ENCODE results near the gene RASL10B.

The RASL10B gene

DNA sequence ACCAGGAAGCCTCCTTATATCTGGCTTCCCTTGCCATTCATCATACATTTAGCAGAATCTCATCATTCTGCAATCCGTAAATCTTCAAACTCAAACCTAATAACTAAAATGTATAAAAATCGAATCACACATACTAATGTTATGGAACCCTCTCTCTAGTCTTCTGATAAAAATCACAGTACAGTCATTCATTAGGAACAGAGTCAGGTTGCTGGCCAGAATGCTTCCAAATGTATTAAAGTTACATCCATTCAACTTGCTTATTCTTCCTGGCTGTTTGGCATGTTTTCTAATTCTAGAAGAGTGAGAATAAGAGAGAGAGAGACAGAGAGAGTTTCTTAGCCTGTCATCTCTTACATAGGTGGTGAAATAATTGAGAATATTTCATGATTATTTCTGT lies 16.5 kb upstream of the RASL10B start:
- POLR2A ChIA-PET, result no interaction called here
- CTCF ChIA-PET, result no interaction called here
- no peak for DNase-seq (ENCODE audit: extremely low spot score)
- TF ChIP-seq, protein P1, sequence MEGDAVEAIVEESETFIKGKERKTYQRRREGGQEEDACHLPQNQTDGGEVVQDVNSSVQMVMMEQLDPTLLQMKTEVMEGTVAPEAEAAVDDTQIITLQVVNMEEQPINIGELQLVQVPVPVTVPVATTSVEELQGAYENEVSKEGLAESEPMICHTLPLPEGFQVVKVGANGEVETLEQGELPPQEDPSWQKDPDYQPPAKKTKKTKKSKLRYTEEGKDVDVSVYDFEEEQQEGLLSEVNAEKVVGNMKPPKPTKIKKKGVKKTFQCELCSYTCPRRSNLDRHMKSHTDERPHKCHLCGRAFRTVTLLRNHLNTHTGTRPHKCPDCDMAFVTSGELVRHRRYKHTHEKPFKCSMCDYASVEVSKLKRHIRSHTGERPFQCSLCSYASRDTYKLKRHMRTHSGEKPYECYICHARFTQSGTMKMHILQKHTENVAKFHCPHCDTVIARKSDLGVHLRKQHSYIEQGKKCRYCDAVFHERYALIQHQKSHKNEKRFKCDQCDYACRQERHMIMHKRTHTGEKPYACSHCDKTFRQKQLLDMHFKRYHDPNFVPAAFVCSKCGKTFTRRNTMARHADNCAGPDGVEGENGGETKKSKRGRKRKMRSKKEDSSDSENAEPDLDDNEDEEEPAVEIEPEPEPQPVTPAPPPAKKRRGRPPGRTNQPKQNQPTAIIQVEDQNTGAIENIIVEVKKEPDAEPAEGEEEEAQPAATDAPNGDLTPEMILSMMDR (IDR thresholded peaks at IDR 0.05; ENCODE audit: control extremely low read depth, extremely low read depth, low read depth, missing control alignments), result no peak

DNA sequence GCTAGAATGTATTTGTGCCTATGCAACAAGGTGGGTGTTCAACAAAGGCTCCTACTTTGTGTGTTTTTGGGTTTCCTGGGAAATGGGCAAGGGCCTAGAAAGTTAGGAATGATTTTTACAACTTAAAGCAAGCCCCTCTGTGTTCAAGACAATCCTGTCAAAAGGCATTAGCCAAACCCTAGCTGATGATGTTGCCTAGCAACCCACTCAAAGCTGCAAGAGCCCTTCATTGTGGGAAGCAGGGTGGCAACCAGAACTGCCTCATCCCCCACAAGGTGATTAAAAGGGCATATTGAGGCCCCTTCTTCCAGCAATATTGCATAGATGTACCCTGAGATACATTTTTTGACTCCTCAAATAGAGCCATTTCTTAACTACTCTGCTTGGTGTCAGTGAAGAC lies 16.0 kb upstream of the RASL10B start:
- ChIA-PET POLR2A (no interaction called here), CTCF (interaction anchor here (1.0 kb wide), 1 partner anchor 32 kb away, joined by 3 read pairs; no protein-coding TSS in a partner anchor)
- no peak for DNase-seq (ENCODE audit: extremely low spot score)
- TF ChIP-seq, protein P1 (IDR thresholded peaks at IDR 0.05; ENCODE audit: control extremely low read depth, extremely low read depth, low read depth, missing control alignments), result no peak

DNA sequence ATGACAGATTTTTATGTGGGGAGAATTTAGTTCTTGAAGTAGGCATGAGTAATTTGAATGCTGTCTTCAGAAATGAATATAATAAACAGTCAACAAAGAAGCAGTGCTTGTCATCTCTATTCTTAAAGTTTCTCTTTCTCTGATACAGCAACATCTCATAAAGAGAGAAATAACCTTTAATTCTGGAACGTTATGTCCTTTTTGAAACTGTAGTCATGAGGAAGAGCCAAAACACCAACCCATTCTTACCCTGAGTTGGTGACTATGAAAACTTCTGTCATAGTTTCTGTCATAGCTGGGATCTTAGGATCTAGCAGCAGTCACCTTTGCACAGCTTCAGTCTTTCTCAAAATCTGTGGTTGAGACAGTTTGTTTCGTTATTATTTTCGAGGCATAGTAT lies 15.3 kb upstream of the RASL10B start:
- TF ChIP-seq, protein P1 (IDR thresholded peaks at IDR 0.05; ENCODE audit: control extremely low read depth, extremely low read depth, low read depth, missing control alignments), result no peak
- DNase-seq (ENCODE audit: extremely low spot score), result no peak
- ChIA-PET POLR2A (no interaction called here), CTCF (interaction anchor here (1.0 to 1.6 kb wide), 2 partner anchors 11 to 31 kb away, joined by 3 to 4 read pairs; no protein-coding TSS in a partner anchor)

DNA sequence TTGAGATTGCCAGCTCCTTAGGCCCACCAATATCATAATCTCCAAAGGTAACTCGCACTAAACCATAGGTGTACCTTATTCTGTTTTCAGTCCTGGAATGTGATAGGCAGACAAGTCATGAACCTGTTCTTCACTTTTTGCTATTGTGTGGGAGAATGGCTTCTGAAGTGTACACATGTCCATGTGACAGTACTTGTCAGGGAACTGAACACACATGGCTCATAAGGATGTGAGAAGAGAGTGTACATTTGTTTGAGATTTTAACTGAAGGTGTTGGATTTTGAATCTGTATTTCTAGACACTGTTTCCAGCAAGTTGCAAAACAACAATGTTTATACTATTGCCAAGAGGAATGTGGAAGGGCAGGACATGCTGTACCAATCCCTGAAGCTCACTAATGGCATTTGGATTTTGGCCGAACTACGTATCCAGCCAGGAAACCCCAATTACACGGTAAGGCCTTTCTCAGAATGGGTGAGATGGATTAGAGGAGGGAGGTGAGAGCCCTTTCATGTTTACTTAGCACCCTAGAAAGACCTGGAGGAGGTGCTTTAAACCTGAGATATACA lies 14.5 kb upstream of the RASL10B start:
- TF ChIP-seq, protein P1 (IDR thresholded peaks at IDR 0.05; ENCODE audit: control extremely low read depth, extremely low read depth, low read depth, missing control alignments), result no peak
- CTCF ChIA-PET, result interaction anchor here (1.5 to 2.8 kb wide), 4 partner anchors 9 to 31 kb away, joined by 3 to 12 read pairs (median 6); no protein-coding TSS in a partner anchor
- no peak for DNase-seq (ENCODE audit: extremely low spot score)
- POLR2A ChIA-PET, result no interaction called here

DNA sequence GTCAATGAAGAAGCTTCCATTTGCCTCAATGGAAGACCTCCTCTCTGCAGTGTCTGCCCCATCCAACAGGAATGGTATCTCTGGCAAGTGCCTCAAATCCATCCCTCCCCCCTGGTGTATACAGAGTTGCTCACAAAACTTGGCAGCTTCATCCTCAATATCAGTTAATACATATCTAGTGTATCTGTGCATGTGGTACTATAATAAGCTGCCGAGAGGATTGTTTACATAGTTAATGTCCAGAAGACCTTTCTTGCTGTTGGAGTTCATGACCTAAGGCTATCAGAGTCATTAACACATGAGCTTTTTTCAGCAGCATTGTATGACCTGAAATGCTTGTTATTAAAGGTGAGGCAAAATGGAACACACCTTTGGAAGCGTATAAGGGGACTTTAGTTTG lies 14.0 kb upstream of the RASL10B start:
- POLR2A ChIA-PET, result no interaction called here
- TF ChIP-seq, protein P1 (IDR thresholded peaks at IDR 0.05; ENCODE audit: control extremely low read depth, extremely low read depth, low read depth, missing control alignments), result no peak
- CTCF ChIA-PET, result interaction anchor here (1.4 to 2.8 kb wide), 5 partner anchors 9 to 47 kb away, joined by 3 to 12 read pairs (median 7); no protein-coding TSS in a partner anchor
- no peak for DNase-seq (ENCODE audit: extremely low spot score)

DNA sequence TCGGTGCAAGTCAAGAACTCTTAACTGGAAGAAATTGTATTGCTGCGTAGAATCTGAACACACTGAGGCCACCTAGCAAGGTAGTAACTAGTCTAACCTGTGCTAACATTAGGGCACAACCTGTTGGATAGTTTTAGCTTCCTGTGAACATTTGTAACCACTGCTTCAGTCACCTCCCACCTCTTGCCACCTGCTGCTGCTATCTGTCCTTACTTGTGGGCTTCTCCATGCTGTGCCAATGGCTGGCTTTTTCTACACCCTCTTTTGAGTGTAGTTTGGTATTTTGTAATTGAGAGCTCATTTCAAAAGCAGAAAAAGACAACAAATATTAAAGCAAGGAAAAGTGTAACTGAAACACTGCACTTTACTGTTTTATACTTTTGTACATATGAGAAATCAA lies 7.7 kb upstream of the RASL10B start:
- ChIA-PET POLR2A (no interaction called here), CTCF (interaction anchor here (1.2 to 3.7 kb wide), 3 partner anchors 13 to 40 kb away, joined by 3 to 15 read pairs (median 15); no protein-coding TSS in a partner anchor)
- DNase-seq (ENCODE audit: extremely low spot score), result no peak
- TF ChIP-seq, protein P1 (IDR thresholded peaks at IDR 0.05; ENCODE audit: control extremely low read depth, extremely low read depth, low read depth, missing control alignments), result no peak

All from GM10248 (cell line).